WTC11 (cell line): ENCODE results near the gene MAPK8IP1. TPM values are rescaled to one million over a fixed set of nuclear protein-coding genes. Genes with fewer than 3 reads are reported as not detected.
A peak's percentile ranks its signal among the peaks of the same experiment; 100 is the strongest.

Experiments
- ATAC-seq: fragments of 200-7000 bp; cut with Tn5 transposase; 2 replicates; pipeline ENCODE4 v1.10.0; 2021; ENCODE audit warnings: mild to moderate bottlenecking, moderate library complexity
- CTCF ChIA-PET: fragments of 300-600 bp; sonication (Branson Sonifier 250); formaldehyde crosslinking; loops from one replicate; lab custom pipeline; 2021; ENCODE audit warnings: antibody characterized with exemption; lab: Charles Lee
- POLR2A ChIA-PET: fragments of 350-600 bp; sonication (Branson Sonifier 250); formaldehyde crosslinking; loops from one replicate; lab custom pipeline; 2021; ENCODE audit warnings: antibody characterized with exemption; lab: Charles Lee
- DNase-seq: peaks from one replicate; pipeline ENCODE4 v3.0.0; 2021; ENCODE audit warnings: low spot score
- H3K27ac Mint-ChIP-seq: 2 replicates; pipeline ENCODE4 v1.8.0; 2021; ENCODE audit warnings: mixed read lengths
- H3K27me3 Mint-ChIP-seq: 2 replicates; pipeline ENCODE4 v1.8.0; 2021; ENCODE audit warnings: low read depth, mild to moderate bottlenecking, moderate library complexity, mixed read lengths
- H3K36me3 Mint-ChIP-seq: 2 replicates; pipeline ENCODE4 v1.8.0; 2021; ENCODE audit warnings: mixed read lengths
- H3K4me1 Mint-ChIP-seq: 2 replicates; pipeline ENCODE4 v1.8.0; 2022; ENCODE audit warnings: mixed read lengths
- H3K4me3 Mint-ChIP-seq: 2 replicates; pipeline ENCODE4 v1.8.0; 2021; ENCODE audit warnings: mild to moderate bottlenecking, moderate library complexity, mixed read lengths
- H3K9me3 Mint-ChIP-seq: 2 replicates; pipeline ENCODE4 v1.8.0; 2021; ENCODE audit warnings: mixed read lengths
- CREB1 ChIP-seq: sonication (generic); formaldehyde crosslinking; IDR thresholded peaks from 2 replicates; pipeline ENCODE4 v1.8.0; 2023; ENCODE audit warnings: mild to moderate bottlenecking, missing genetic modification reagents
- GRHL2 ChIP-seq: fragments of 250-450 bp; sonication (Bioruptor Pico); IDR thresholded peaks from 2 replicates; pipeline ENCODE4 v1.8.0; 2022; ENCODE audit warnings: mild to moderate bottlenecking, moderate library complexity; ENCODE audit not compliant: insufficient replicate concordance, severe bottlenecking
- HMGA2 ChIP-seq: fragments of 250-450 bp; sonication (Bioruptor Pico); IDR thresholded peaks from 2 replicates; pipeline ENCODE4 v1.4.0; 2021; ENCODE audit warnings: mild to moderate bottlenecking, moderate library complexity
- KAT7 ChIP-seq: sonication (generic); formaldehyde crosslinking; IDR thresholded peaks from 2 replicates; pipeline ENCODE4 v1.8.1; 2023; ENCODE audit warnings: missing genetic modification reagents, mild to moderate bottlenecking, borderline replicate concordance
- MYBL2 ChIP-seq: sonication (generic); formaldehyde crosslinking; IDR thresholded peaks from 2 replicates; pipeline ENCODE4 v1.8.1; 2023; ENCODE audit warnings: mild to moderate bottlenecking, moderate library complexity, missing genetic modification reagents
- NFYB ChIP-seq: sonication (generic); formaldehyde crosslinking; conservative IDR thresholded peaks from 2 replicates; pipeline ENCODE4 v1.8.0; 2022; ENCODE audit warnings: low read depth, missing genetic modification reagents
- NR2C2 ChIP-seq: sonication (generic); formaldehyde crosslinking; IDR thresholded peaks from 2 replicates; pipeline ENCODE4 v1.8.0; 2022; ENCODE audit warnings: mild to moderate bottlenecking, missing genetic modification reagents
- PREB ChIP-seq: sonication (generic); formaldehyde crosslinking; IDR thresholded peaks from 2 replicates; pipeline ENCODE4 v1.8.1; 2022; ENCODE audit warnings: mild to moderate bottlenecking, missing genetic modification reagents, moderate library complexity, borderline replicate concordance
- RELA ChIP-seq: sonication (generic); formaldehyde crosslinking; IDR thresholded peaks from 2 replicates; pipeline ENCODE4 v1.8.1; 2022; ENCODE audit warnings: missing genetic modification reagents, mild to moderate bottlenecking, borderline replicate concordance
- RORB ChIP-seq: fragments of 250-450 bp; sonication (Bioruptor Pico); IDR thresholded peaks from 2 replicates; pipeline ENCODE4 v1.9.0; 2021; ENCODE audit warnings: mild to moderate bottlenecking
- SOX15 ChIP-seq: fragments of 250-450 bp; sonication (Bioruptor Pico); IDR thresholded peaks from 2 replicates; pipeline ENCODE4 v1.9.0; 2021; ENCODE audit warnings: mild to moderate bottlenecking
- TCF7 ChIP-seq: sonication (generic); formaldehyde crosslinking; IDR thresholded peaks from 2 replicates; pipeline ENCODE4 v1.8.0; 2022; ENCODE audit warnings: mild to moderate bottlenecking, low read depth, missing genetic modification reagents, moderate library complexity
- TEAD1 ChIP-seq: sonication (generic); formaldehyde crosslinking; IDR thresholded peaks from 2 replicates; pipeline ENCODE4 v1.8.0; 2022; ENCODE audit warnings: mild to moderate bottlenecking, missing genetic modification reagents
- ZBTB21 ChIP-seq: sonication (generic); formaldehyde crosslinking; IDR thresholded peaks from 2 replicates; pipeline ENCODE4 v1.8.1; 2023; ENCODE audit warnings: mild to moderate bottlenecking, missing genetic modification reagents, borderline replicate concordance
- ZMAT4 ChIP-seq: fragments of 250-450 bp; sonication (Bioruptor Pico); IDR thresholded peaks from 2 replicates; pipeline ENCODE4 v1.9.0; 2021; ENCODE audit warnings: mild to moderate bottlenecking
- ZNF232 ChIP-seq: sonication (generic); formaldehyde crosslinking; IDR thresholded peaks from 2 replicates; pipeline ENCODE4 v1.8.0; 2022; ENCODE audit warnings: mild to moderate bottlenecking, missing genetic modification reagents
- ZNF416 ChIP-seq: fragments of 250-450 bp; sonication (Bioruptor Pico); IDR thresholded peaks from 2 replicates; pipeline ENCODE4 v1.9.0; 2021; ENCODE audit warnings: mild to moderate bottlenecking, inconsistent platforms
- ZNF423 ChIP-seq: fragments of 250-450 bp; sonication (Bioruptor Pico); IDR thresholded peaks from 2 replicates; pipeline ENCODE4 v2.1.2; 2022; ENCODE audit warnings: mild to moderate bottlenecking, moderate library complexity
- total RNA-seq: library from RNA; stranded (reverse); gene quantifications from 3 replicates; pipeline ENCODE4 v1.2.3, GENCODE V29; 2021
- TF ChIP-seq, protein P1 (sequence below): sonication (generic); formaldehyde crosslinking; IDR thresholded peaks from 2 replicates; pipeline ENCODE4 v1.8.0; 2022; ENCODE audit warnings: missing genetic modification reagents
- TF ChIP-seq, protein P2 (sequence below): sonication (generic); formaldehyde crosslinking; IDR thresholded peaks from 2 replicates; pipeline ENCODE4 v1.8.0; 2023; ENCODE audit warnings: missing genetic modification reagents
- TF ChIP-seq, protein P3 (sequence below): sonication (generic); formaldehyde crosslinking; IDR thresholded peaks from 2 replicates; pipeline ENCODE4 v1.8.1; 2022; ENCODE audit warnings: low read depth, missing genetic modification reagents, borderline replicate concordance

Gene MAPK8IP1
- total RNA-seq, 1 experiment from 2014 or later = 34.1 TPM

- Mint-ChIP-seq H3K4me1 (peaks cover 27% of the 10 kb centered on the region), H3K27me3 (no peaks in the 10 kb centered on the region), H3K4me3 (no peak overlapping the region), H3K36me3 (peaks cover 3% of the 10 kb centered on the region; the same call in 1 of the 2 replicates), H3K9me3 (no peaks in the 10 kb centered on the region), H3K27ac (no peak overlapping the region)
- POLR2A ChIA-PET = no interaction called here
- DNase-seq = no peak
- CTCF ChIA-PET = interaction anchor here (0.9 to 1.5 kb wide), 3 partner anchors 15 to 241 kb away, joined by 3 to 6 read pairs (median 4); no protein-coding TSS in a partner anchor
- TF ChIP-seq SOX15 (no peak), ZMAT4 (CRISPR knock-in tag) (no peak), ZNF423 (CRISPR knock-in tag) (no peak), PREB (CRISPR knock-in tag) (no peak), ZNF232 (CRISPR knock-in tag) (no peak), CREB1 (CRISPR knock-in tag) (no peak)
- no peak for ATAC-seq
These were observed 8.2 kb upstream of the MAPK8IP1 start for GRCh38 chr11:45877221-45877620.

DNA sequence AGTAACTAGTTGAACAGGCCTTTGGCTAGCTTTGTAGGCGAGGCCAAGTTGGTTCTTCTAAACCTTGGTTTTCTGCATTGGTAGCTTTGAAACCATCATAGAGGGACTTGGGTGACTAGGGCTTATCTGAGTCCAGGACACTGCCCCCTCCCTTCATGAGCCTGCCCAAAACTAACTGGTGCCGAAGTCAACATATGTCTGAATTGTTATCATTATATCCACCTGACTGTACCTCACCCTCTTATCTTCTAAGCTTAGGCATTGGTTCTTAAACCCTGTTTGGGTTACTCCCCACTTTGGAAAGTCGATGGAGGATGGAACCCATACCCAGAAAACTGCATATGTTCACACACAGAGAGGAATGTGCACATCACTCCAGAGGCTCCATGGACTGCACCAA, 7.6 kb upstream of the MAPK8IP1 start:
- ChIA-PET CTCF (interaction anchor here (0.9 kb wide), 1 partner anchor 87 kb away, joined by 3 read pairs; no protein-coding TSS in a partner anchor), POLR2A (no interaction called here)
- DNase-seq = no peak
- TF ChIP-seq GRHL2 (CRISPR knock-in tag) = no peak
- no peak for TF ChIP-seq NFYB (CRISPR knock-in tag)
- no peak for TF ChIP-seq ZNF423 (CRISPR knock-in tag)
- TF ChIP-seq HMGA2 = no peak
- TF ChIP-seq SOX15 = no peak
- no peak for TF ChIP-seq TEAD1 (CRISPR knock-in tag)
- TF ChIP-seq RELA (CRISPR knock-in tag) = no peak
- TF ChIP-seq, protein P1, sequence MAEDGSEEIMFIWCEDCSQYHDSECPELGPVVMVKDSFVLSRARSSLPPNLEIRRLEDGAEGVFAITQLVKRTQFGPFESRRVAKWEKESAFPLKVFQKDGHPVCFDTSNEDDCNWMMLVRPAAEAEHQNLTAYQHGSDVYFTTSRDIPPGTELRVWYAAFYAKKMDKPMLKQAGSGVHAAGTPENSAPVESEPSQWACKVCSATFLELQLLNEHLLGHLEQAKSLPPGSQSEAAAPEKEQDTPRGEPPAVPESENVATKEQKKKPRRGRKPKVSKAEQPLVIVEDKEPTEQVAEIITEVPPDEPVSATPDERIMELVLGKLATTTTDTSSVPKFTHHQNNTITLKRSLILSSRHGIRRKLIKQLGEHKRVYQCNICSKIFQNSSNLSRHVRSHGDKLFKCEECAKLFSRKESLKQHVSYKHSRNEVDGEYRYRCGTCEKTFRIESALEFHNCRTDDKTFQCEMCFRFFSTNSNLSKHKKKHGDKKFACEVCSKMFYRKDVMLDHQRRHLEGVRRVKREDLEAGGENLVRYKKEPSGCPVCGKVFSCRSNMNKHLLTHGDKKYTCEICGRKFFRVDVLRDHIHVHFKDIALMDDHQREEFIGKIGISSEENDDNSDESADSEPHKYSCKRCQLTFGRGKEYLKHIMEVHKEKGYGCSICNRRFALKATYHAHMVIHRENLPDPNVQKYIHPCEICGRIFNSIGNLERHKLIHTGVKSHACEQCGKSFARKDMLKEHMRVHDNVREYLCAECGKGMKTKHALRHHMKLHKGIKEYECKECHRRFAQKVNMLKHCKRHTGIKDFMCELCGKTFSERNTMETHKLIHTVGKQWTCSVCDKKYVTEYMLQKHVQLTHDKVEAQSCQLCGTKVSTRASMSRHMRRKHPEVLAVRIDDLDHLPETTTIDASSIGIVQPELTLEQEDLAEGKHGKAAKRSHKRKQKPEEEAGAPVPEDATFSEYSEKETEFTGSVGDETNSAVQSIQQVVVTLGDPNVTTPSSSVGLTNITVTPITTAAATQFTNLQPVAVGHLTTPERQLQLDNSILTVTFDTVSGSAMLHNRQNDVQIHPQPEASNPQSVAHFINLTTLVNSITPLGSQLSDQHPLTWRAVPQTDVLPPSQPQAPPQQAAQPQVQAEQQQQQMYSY (CRISPR knock-in tag) = no peak
- no peak for TF ChIP-seq KAT7
- TF ChIP-seq, protein P2, sequence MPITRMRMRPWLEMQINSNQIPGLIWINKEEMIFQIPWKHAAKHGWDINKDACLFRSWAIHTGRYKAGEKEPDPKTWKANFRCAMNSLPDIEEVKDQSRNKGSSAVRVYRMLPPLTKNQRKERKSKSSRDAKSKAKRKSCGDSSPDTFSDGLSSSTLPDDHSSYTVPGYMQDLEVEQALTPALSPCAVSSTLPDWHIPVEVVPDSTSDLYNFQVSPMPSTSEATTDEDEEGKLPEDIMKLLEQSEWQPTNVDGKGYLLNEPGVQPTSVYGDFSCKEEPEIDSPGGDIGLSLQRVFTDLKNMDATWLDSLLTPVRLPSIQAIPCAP (CRISPR knock-in tag) = no peak
- TF ChIP-seq RORB (CRISPR knock-in tag) = no peak
- peaks cover 3% of the 10 kb centered on the region; the same call in 1 of the 2 replicates for H3K36me3 Mint-ChIP-seq
- no peaks in the 10 kb centered on the region for H3K9me3 Mint-ChIP-seq
- peaks cover 27% of the 10 kb centered on the region for H3K4me1 Mint-ChIP-seq
- no peaks in the 10 kb centered on the region for H3K27me3 Mint-ChIP-seq
- no peak overlapping the region for H3K27ac Mint-ChIP-seq
- ATAC-seq = no peak
- no peak overlapping the region for H3K4me3 Mint-ChIP-seq

- DNase-seq = no peak
- H3K36me3 Mint-ChIP-seq = peaks cover 3% of the 10 kb centered on the region; the same call in 1 of the 2 replicates
- H3K27me3 Mint-ChIP-seq = peaks cover 7% of the 10 kb centered on the region; the same call in 1 of the 2 replicates
- H3K27ac Mint-ChIP-seq = peak overlapping the region; percentile 22; the same call in 1 of the 2 replicates
- CTCF ChIA-PET = interaction anchor here (1.0 to 3.2 kb wide), 6 partner anchors 7 to 435 kb away, joined by 3 to 15 read pairs (median 4); no protein-coding TSS in a partner anchor
- H3K4me1 Mint-ChIP-seq = peaks cover 20% of the 10 kb centered on the region
- no peak for ATAC-seq
- POLR2A ChIA-PET = interaction anchor here (0.7 to 1.4 kb wide), 2 partner anchors 16 to 19 kb away, joined by 3 read pairs; no protein-coding TSS in a partner anchor
- H3K4me3 Mint-ChIP-seq = no peak overlapping the region
- H3K9me3 Mint-ChIP-seq = no peaks in the 10 kb centered on the region
- TF ChIP-seq ZMAT4 (CRISPR knock-in tag) (no peak), MYBL2 (no peak), ZBTB21 (CRISPR knock-in tag) (no peak), TCF7 (CRISPR knock-in tag) (no peak), NR2C2 (CRISPR knock-in tag) (no peak), NFYB (CRISPR knock-in tag) (no peak), ZNF416 (no peak), ZNF232 (CRISPR knock-in tag) (no peak)
- TF ChIP-seq, protein P3, sequence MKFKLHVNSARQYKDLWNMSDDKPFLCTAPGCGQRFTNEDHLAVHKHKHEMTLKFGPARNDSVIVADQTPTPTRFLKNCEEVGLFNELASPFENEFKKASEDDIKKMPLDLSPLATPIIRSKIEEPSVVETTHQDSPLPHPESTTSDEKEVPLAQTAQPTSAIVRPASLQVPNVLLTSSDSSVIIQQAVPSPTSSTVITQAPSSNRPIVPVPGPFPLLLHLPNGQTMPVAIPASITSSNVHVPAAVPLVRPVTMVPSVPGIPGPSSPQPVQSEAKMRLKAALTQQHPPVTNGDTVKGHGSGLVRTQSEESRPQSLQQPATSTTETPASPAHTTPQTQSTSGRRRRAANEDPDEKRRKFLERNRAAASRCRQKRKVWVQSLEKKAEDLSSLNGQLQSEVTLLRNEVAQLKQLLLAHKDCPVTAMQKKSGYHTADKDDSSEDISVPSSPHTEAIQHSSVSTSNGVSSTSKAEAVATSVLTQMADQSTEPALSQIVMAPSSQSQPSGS = no peak
These were observed 5.4 kb upstream of the MAPK8IP1 start for GRCh38 chr11:45879803-45880686.
